LNCAP (cell line): Measurements from ENCODE around the gene COMMD1.

Experiments used
- TF ChIP-seq, protein P1 (sequence below): fragments of 450-650 bp; IDR thresholded peaks from 2 replicates; pipeline ENCODE4 v1.5.1; 2017; ENCODE audit warnings: mild to moderate bottlenecking

The COMMD1 gene

GRCh38 chr2:62055724-62056336, 150.4 kb downstream of the COMMD1 start:
- TF ChIP-seq, protein P1, sequence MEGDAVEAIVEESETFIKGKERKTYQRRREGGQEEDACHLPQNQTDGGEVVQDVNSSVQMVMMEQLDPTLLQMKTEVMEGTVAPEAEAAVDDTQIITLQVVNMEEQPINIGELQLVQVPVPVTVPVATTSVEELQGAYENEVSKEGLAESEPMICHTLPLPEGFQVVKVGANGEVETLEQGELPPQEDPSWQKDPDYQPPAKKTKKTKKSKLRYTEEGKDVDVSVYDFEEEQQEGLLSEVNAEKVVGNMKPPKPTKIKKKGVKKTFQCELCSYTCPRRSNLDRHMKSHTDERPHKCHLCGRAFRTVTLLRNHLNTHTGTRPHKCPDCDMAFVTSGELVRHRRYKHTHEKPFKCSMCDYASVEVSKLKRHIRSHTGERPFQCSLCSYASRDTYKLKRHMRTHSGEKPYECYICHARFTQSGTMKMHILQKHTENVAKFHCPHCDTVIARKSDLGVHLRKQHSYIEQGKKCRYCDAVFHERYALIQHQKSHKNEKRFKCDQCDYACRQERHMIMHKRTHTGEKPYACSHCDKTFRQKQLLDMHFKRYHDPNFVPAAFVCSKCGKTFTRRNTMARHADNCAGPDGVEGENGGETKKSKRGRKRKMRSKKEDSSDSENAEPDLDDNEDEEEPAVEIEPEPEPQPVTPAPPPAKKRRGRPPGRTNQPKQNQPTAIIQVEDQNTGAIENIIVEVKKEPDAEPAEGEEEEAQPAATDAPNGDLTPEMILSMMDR: no peak

- TF ChIP-seq, protein P1: no peak
Observed at GRCh38 chr2:62056341-62056740, 150.9 kb downstream of the COMMD1 start.

GRCh38 chr2:62065243-62065642, 159.8 kb downstream of the COMMD1 start:
- TF ChIP-seq, protein P1: no peak

GRCh38 chr2:62071126-62071598, 165.7 kb downstream of the COMMD1 start:
- TF ChIP-seq, protein P1: no peak

DNA sequence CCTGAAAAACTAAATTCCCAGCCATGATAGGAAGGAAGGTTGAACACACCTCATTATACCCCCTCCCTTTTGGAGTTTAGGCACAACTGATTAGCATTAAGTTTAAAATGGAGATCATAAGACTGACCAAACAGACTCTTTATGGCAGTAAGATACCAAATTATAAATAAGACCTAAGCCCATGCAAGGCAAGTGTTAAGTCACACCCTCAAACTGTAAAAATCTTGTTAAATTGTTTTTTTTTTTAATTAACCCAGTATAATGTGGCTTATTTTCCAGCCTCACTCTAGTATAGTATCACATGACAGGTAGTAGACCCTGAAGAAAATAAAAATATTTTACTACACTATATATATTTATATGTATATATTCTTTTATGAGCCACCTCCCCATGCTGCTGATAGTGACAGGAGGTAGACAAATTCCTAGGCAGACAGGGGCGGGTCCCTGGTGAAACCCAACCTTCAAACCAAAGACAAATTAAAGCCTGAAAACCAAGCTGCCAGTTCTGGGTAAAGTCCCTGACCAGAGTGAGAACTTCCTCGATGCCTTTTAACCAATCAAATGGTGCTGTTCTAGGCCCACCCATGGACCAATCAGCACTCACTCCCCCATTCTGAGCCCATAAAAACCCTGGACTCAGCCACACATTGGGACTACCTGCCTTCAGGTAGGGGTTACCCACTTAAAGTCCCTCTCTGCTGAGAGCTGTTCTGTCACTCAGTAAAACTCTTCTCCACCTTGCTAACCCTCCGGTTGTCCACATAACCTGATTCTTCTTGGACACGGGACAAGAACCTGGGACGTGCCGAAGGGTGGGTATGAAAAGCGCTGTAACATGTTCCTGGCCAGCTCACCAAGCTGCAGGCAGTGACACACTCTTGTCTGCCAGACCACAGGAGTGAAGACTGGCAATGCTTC, 166.5 kb downstream of the COMMD1 start:
- TF ChIP-seq, protein P1: no peak

- TF ChIP-seq, protein P1: no peak
Observed at GRCh38 chr2:62074233-62074632, 168.8 kb downstream of the COMMD1 start.

DNA sequence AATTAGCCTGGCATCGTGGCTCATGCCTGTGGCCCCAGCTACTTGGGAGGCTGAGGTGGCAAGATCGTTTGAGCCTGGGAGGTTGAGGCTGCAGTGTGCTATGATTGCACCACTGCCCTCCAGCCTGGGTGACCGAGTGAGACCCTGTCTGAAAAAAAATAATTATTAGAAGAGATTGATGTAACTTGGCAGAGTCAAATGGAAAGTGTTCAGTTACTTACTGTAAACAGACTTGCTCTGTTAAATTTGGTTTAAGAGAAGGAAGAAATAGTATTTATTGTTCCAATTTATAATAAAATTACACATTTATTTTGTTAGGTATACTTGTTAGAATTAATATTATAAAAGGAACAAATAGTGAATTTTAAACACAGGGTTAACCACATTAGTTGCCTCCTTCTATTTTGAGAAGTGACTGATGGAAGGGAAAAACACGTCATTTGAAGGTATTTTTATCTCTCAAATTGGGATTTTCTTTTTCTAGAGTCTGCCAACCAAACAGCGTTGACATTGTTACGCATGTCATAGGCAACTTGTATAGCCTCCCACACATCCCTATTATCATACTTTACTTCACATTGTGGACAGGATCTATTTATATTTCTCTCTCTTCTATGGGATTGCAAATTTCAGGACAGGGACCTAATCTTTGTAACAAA, 171.6 kb downstream of the COMMD1 start:
- TF ChIP-seq, protein P1: no peak
